HepG2 (cell line): ENCODE measurements around the gene ZNF700. TPM values are rescaled to one million over a fixed set of nuclear protein-coding genes. Genes with fewer than 3 reads are reported as not detected.

Experiments used
- ATAD3A ChIP-seq: sonication (generic); formaldehyde crosslinking; IDR thresholded peaks from 2 replicates; pipeline ENCODE4 v1.4.0; 2020; ENCODE audit warnings: missing genetic modification reagents
- ATM ChIP-seq: fragments of 450-650 bp; IDR thresholded peaks from 2 replicates; pipeline ENCODE4 v1.7.1; 2017; ENCODE audit warnings: mild to moderate bottlenecking, borderline replicate concordance
- BRF2 ChIP-seq: sonication (generic); formaldehyde crosslinking; IDR thresholded peaks from 2 replicates; pipeline ENCODE4 v1.8.1; 2022; ENCODE audit warnings: mild to moderate bottlenecking, missing genetic modification reagents
- FOSL2 ChIP-seq: sonication (generic); formaldehyde crosslinking; IDR thresholded peaks from 2 replicates; pipeline ENCODE4 v1.4.0; 2020; ENCODE audit warnings: missing genetic modification reagents
- FOXP4 ChIP-seq: sonication (generic); formaldehyde crosslinking; IDR thresholded peaks from 2 replicates; pipeline ENCODE4 v1.4.0; 2020; ENCODE audit warnings: missing genetic modification reagents
- HIVEP1 ChIP-seq: sonication (generic); formaldehyde crosslinking; IDR thresholded peaks from 2 replicates; pipeline ENCODE4 v1.4.0; 2020; ENCODE audit warnings: mild to moderate bottlenecking, missing genetic modification reagents
- HMG20A ChIP-seq: IDR thresholded peaks from 2 replicates; pipeline ENCODE4 v1.6.1; 2016; ENCODE audit warnings: borderline replicate concordance
- KLF13 ChIP-seq: sonication (generic); formaldehyde crosslinking; IDR thresholded peaks from 2 replicates; pipeline ENCODE4 v1.4.0; 2020; ENCODE audit warnings: mild to moderate bottlenecking, missing genetic modification reagents
- KLF15 ChIP-seq: sonication (generic); formaldehyde crosslinking; IDR thresholded peaks from 2 replicates; pipeline ENCODE4 v1.8.1; 2023; ENCODE audit warnings: borderline replicate concordance, mild to moderate bottlenecking, inconsistent platforms, missing genetic modification reagents, mixed read lengths
- MEIS1 ChIP-seq: sonication (generic); formaldehyde crosslinking; IDR thresholded peaks from 2 replicates; pipeline ENCODE4 v1.9.0; 2021; ENCODE audit warnings: mild to moderate bottlenecking, missing genetic modification reagents, moderate library complexity, borderline replicate concordance
- MIXL1 ChIP-seq: IDR thresholded peaks from 2 replicates; pipeline ENCODE4 v1.6.1; 2016
- NFRKB ChIP-seq: fragments of 450-650 bp; IDR thresholded peaks from 2 replicates; pipeline ENCODE4 v1.6.1; 2017
- PAWR ChIP-seq: sonication (generic); formaldehyde crosslinking; IDR thresholded peaks from 2 replicates; pipeline ENCODE4 v1.4.0; 2020; ENCODE audit warnings: missing genetic modification reagents, mild to moderate bottlenecking, borderline replicate concordance
- SIN3A ChIP-seq: IDR thresholded peaks from 2 replicates; pipeline ENCODE4 v1.6.1; 2011; ENCODE audit warnings: low read depth, mild to moderate bottlenecking, control low read depth, low read length, borderline replicate concordance
- SMYD3 ChIP-seq: sonication (generic); formaldehyde crosslinking; IDR thresholded peaks from 2 replicates; pipeline ENCODE4 v1.8.1; 2023; ENCODE audit warnings: mild to moderate bottlenecking, missing genetic modification reagents
- SRY ChIP-seq: sonication (generic); formaldehyde crosslinking; IDR thresholded peaks from 2 replicates; pipeline ENCODE4 v1.8.0; 2022; ENCODE audit warnings: mild to moderate bottlenecking, missing genetic modification reagents
- TGIF2 ChIP-seq: IDR thresholded peaks from 2 replicates; pipeline ENCODE4 v1.6.1; 2016; ENCODE audit warnings: control low read depth, missing compliant biosample characterization
- ZFP41 ChIP-seq: sonication (generic); formaldehyde crosslinking; IDR thresholded peaks from 2 replicates; pipeline ENCODE4 v1.4.0; 2020; ENCODE audit warnings: mild to moderate bottlenecking, missing genetic modification reagents, borderline replicate concordance
- ZKSCAN8 ChIP-seq: IDR thresholded peaks from 2 replicates; pipeline ENCODE4 v1.6.1; 2016; ENCODE audit warnings: borderline replicate concordance, missing genetic modification reagents, missing compliant biosample characterization
- ZNF143 ChIP-seq: sonication (generic); formaldehyde crosslinking; IDR thresholded peaks from 2 replicates; pipeline ENCODE4 v1.4.0; 2020; ENCODE audit warnings: missing genetic modification reagents
- ZNF256 ChIP-seq: sonication (generic); formaldehyde crosslinking; conservative IDR thresholded peaks from 2 replicates; pipeline ENCODE4 v1.4.0; 2020; ENCODE audit warnings: missing genetic modification reagents
- ZNF331 ChIP-seq: sonication (generic); formaldehyde crosslinking; IDR thresholded peaks from 2 replicates; pipeline ENCODE4 v1.4.0; 2020; ENCODE audit warnings: missing genetic modification reagents
- ZNF451 ChIP-seq: sonication (generic); formaldehyde crosslinking; IDR thresholded peaks from 2 replicates; pipeline ENCODE4 v1.5.0; 2020; ENCODE audit warnings: mild to moderate bottlenecking, missing genetic modification reagents
- ZNF549 ChIP-seq: sonication (generic); formaldehyde crosslinking; IDR thresholded peaks from 2 replicates; pipeline ENCODE4 v1.5.0; 2020; ENCODE audit warnings: missing genetic modification reagents
- ZNF569 ChIP-seq: sonication (generic); formaldehyde crosslinking; IDR thresholded peaks from 2 replicates; pipeline ENCODE4 v1.5.0; 2020; ENCODE audit warnings: mild to moderate bottlenecking, missing genetic modification reagents, moderate library complexity, borderline replicate concordance
- ZNF737 ChIP-seq: sonication (generic); formaldehyde crosslinking; IDR thresholded peaks from 2 replicates; pipeline ENCODE4 v1.5.0; 2020; ENCODE audit warnings: missing genetic modification reagents, mild to moderate bottlenecking, borderline replicate concordance
- ZNF883 ChIP-seq: sonication (generic); formaldehyde crosslinking; IDR thresholded peaks from 2 replicates; pipeline ENCODE4 v1.5.1; 2020; ENCODE audit warnings: mild to moderate bottlenecking, missing genetic modification reagents; ENCODE audit errors: not compliant biosample characterization
- ZZZ3 ChIP-seq: sonication (generic); formaldehyde crosslinking; IDR thresholded peaks from 2 replicates; pipeline ENCODE4 v1.4.0; 2020; ENCODE audit warnings: missing genetic modification reagents, mild to moderate bottlenecking, borderline replicate concordance
- polyA plus RNA-seq, 8 experiments: library from polyadenylated mRNA; depleted of rRNA in 3 of 8; stranded (reverse) in 7 of 8; unstranded in 1 of 8; fragments of >200 nt; fragmentation: Illumina TruSeq in 4 of 8; extraction: Trizol in 4 of 8; gene quantifications; 2 replicates each; pipeline versions ENCODE4 v1.2.1 to v1.2.3, GENCODE V29; 2011 to 2016; ENCODE audit warnings: low read depth in 4 of 8, missing spikeins in 1 of 8, mixed read lengths in 1 of 8; ENCODE audit not compliant: insufficient read depth in 1 of 8
- total RNA-seq, 5 experiments: library from RNA; depleted of rRNA; stranded (reverse); fragments of >200 nt; fragmentation: Illumina TruSeq; extraction: Trizol; gene quantifications; 2 replicates each; pipeline ENCODE4 v1.2.3, GENCODE V29; 2016; ENCODE audit warnings: low read depth in 1 of 5

Gene ZNF700
- total and polyA plus RNA-seq, 2 of the 13 experiments (the other 11 are each of a cell fraction or from before 2014, with no cell fraction given): 6.0 to 12.8 TPM

GRCh38 chr19:11887611-11888531 is 37.0 kb upstream of the ZNF700 start, which contains the start of gene ZNF69 (continued):
- TF ChIP-seq ATAD3A (CRISPR knock-in tag): no peak
- TF ChIP-seq MEIS1 (CRISPR knock-in tag): no peak; the same call in 1 of the 2 replicates
- TF ChIP-seq ZNF143 (CRISPR knock-in tag): 0 out of 2 replicates have a peak, but pooled peaks have one; percentile 25
- peak; percentile 70; the same call in 1 of the 2 replicates for TF ChIP-seq KLF15 (CRISPR knock-in tag)
- TF ChIP-seq MIXL1: no peak
- TF ChIP-seq ZNF883 (CRISPR knock-in tag): peak; percentile 96
- TF ChIP-seq ZFP41 (CRISPR knock-in tag): peak; percentile 67; the same call in 1 of the 2 replicates
- TF ChIP-seq KLF13 (CRISPR knock-in tag): peak; percentile 58; the same call in 1 of the 2 replicates
- TF ChIP-seq NFRKB: no peak
- TF ChIP-seq ZKSCAN8 (CRISPR knock-in tag): no peak
- TF ChIP-seq TGIF2 (CRISPR knock-in tag): peak; percentile 50; the same call in 1 of the 2 replicates
- TF ChIP-seq HMG20A: no peak
- 0 out of 2 replicates have a peak, but pooled peaks have one; percentile 58 for TF ChIP-seq PAWR
- peak; percentile 54; the same call in 1 of the 2 replicates for TF ChIP-seq SRY (CRISPR knock-in tag)
- peak; percentile 62; the same call in 1 of the 2 replicates for TF ChIP-seq ZNF569 (CRISPR knock-in tag)
- TF ChIP-seq ZNF331: peak; percentile 47; the same call in 1 of the 2 replicates
- no peak for TF ChIP-seq ZZZ3 (CRISPR knock-in tag)
- 0 out of 2 replicates have a peak, but pooled peaks have one; percentile 60 for TF ChIP-seq SMYD3 (CRISPR knock-in tag)
- peak; percentile 73 for TF ChIP-seq BRF2 (CRISPR knock-in tag)
- TF ChIP-seq ZNF737 (CRISPR knock-in tag): no peak
- no peak for TF ChIP-seq ZNF549
- peak; percentile 12 for TF ChIP-seq FOXP4 (CRISPR knock-in tag)
- peak; percentile 18; the same call in 1 of the 2 replicates for TF ChIP-seq FOSL2 (CRISPR knock-in tag)
- TF ChIP-seq ATM: no peak
- no peak for TF ChIP-seq SIN3A
- TF ChIP-seq ZNF256 (CRISPR knock-in tag): no peak
- peak; percentile 55 for TF ChIP-seq HIVEP1
- 0 out of 2 replicates have a peak, but pooled peaks have one; percentile 39 for TF ChIP-seq ZNF451
